Stomach (tissue), 9 donors: Measurements from ENCODE around the gene LRRTM2. TPM values are rescaled to one million over a fixed set of nuclear protein-coding genes. Genes with fewer than 3 reads are reported as not detected.

Experiments
- DNase-seq, 2 donors: peaks; one replicate each; pipeline versions ENCODE4 v3.0.0 to v3.0.0-alpha.2; 2013 to 2019
- H3K27ac ChIP-seq, 5 donors: fragments of 200-600 bp in 4 of 5; sonication (generic) in 4 of 5; one replicate each; pipeline ENCODE4 v1.5.1; 2013 to 2019; ENCODE audit warnings: mild to moderate bottlenecking in 1 of 5, moderate library complexity in 1 of 5
- H3K27me3 ChIP-seq, 3 donors: fragments of 200-600 bp; sonication (generic); one replicate each; pipeline ENCODE4 v1.5.1; 2017 to 2019; ENCODE audit warnings: mixed run types in 1 of 3
- H3K36me3 ChIP-seq, 4 donors: fragments of 200-600 bp; sonication (generic); 1 replicate in 3 of 4; 2 replicates in 1 of 4; pipeline ENCODE4 v1.5.1; 2016 to 2019
- H3K4me1 ChIP-seq, 4 donors: fragments of 200-600 bp; sonication (generic); one replicate each; pipeline ENCODE4 v1.5.1; 2016 to 2019
- H3K4me3 ChIP-seq, 4 donors: fragments of 200-600 bp; sonication (generic) in 3 of 4; one replicate each; pipeline ENCODE4 v1.5.1; 2016 to 2019; ENCODE audit warnings: mild to moderate bottlenecking in 1 of 4
- H3K9me3 ChIP-seq, 4 donors: fragments of 200-600 bp; sonication (generic); one replicate each; pipeline ENCODE4 v1.5.1; 2016 to 2019
- CTCF ChIP-seq, 7 experiments: fragments of 450-650 bp in 4 of 7; fragments of 200-600 bp in 3 of 7; sonication (generic) in 3 of 7; IDR thresholded peaks; one replicate each; pipeline ENCODE4 v1.5.1; 2016 to 2019; ENCODE audit warnings: antibody characterized with exemption in 7 of 7, control low read depth in 2 of 7, mild to moderate bottlenecking in 1 of 7
- EP300 ChIP-seq: sonication (generic); formaldehyde crosslinking; IDR thresholded peaks from one replicate; pipeline ENCODE4 v1.6.1; 2017; ENCODE audit warnings: antibody characterized with exemption
- POLR2A ChIP-seq, 4 donors: fragments of 450-650 bp; IDR thresholded peaks; one replicate each; pipeline ENCODE4 v1.6.1; 2016; ENCODE audit warnings: antibody characterized with exemption in 4 of 4, control low read depth in 2 of 4, mild to moderate bottlenecking in 1 of 4, moderate library complexity in 1 of 4
- POLR2AphosphoS5 ChIP-seq, 3 donors: sonication (generic); formaldehyde crosslinking; IDR thresholded peaks; one replicate each; pipeline ENCODE4 v1.6.1; 2016; ENCODE audit warnings: antibody characterized with exemption in 3 of 3
- WGBS, 5 donors: extraction: QIAGEN DNeasy Blood & Tissue Kit in 3 of 5; methylation state at CpG; one replicate each; pipeline versions ENCODE4 v1.1.5 to v1.1.7; 2013 to 2018; 5-methylcytosine and 5-hydroxymethylcytosine counted together
- intact Hi-C: fragments of 100-400 bp; cut with DNase I; formaldehyde crosslinking; loops from one replicate; pipeline ENCODE4 v1.15.1; 2023; ENCODE audit warnings: low total_unique reads
- polyA plus RNA-seq, 3 donors: library from polyadenylated mRNA; stranded (reverse); fragments of 200-250 nt; gene quantifications; one replicate each; pipeline ENCODE4 v1.2.3, GENCODE V29; 2013
- total RNA-seq, 5 donors: library from RNA; depleted of rRNA; stranded (reverse); fragments of >200 nt; gene quantifications; one replicate each; pipeline versions ENCODE4 v1.1.0 to v1.2.3, GENCODE V29; 2014 to 2016
- donor health status: healthy with polysubstance abuse.
- donor health status: Bipolar disorder and iron deficiency.
- donor health status: healthy.

The LRRTM2 gene
- total and polyA plus RNA-seq, 8 donors: 0.15 to 1.5 TPM; not detected in 6

GRCh38 chr5:138895918-138896317, 20.8 kb upstream of the LRRTM2 start:
- WGBS, 5 donors: 32 to 53% (median 50%) methylated on average over 1 of the region's 1 CpG
- TF ChIP-seq CTCF (IDR thresholded peaks at IDR 0.05): no peak
- TF ChIP-seq POLR2A (IDR thresholded peaks at IDR 0.05): no peak
- no peak for TF ChIP-seq EP300
- TF ChIP-seq POLR2AphosphoS5 (IDR thresholded peaks at IDR 0.05): no peak
- peaks cover 0 to 12% (median 3%) of the 10 kb centered on the region in 4 donors for H3K4me1 ChIP-seq
- no peaks in the 10 kb centered on the region for H3K27me3 ChIP-seq
- intact Hi-C loops: no loop called here
- H3K36me3 ChIP-seq: peaks cover 5 to 82% (median 35%) of the 10 kb centered on the region in 4 donors
- no peak overlapping the region for H3K4me3 ChIP-seq
- DNase-seq: no peak
- H3K9me3 ChIP-seq: no peaks in the 10 kb centered on the region
- no peak overlapping the region for H3K27ac ChIP-seq

DNA sequence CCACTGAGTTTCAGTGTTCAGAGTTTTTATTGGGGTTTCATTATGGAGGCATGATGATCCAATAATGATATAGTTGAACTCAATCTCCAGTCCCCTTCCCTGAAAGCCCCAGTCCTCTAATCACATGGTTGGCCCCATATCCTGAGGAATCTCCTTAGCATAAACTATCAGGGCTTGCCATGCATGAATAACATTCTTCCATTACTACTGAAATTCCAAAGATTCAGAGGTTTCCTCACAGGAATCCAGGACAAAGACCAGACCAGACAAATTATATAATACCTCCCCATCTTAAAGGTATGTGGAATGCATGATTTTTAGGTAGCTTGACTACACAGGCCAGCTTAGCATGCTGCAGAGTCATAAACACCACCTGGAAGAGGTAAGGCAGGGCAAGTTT, 15.5 kb upstream of the LRRTM2 start:
- Histone ChIP-seq H3K36me3 (peaks cover 20 to 96% (median 77%) of the 10 kb centered on the region in 4 donors), H3K9me3 (peaks cover 0 to 8% (median 0%) of the 10 kb centered on the region in 4 donors), H3K27ac (no peak overlapping the region), H3K4me1 (no peaks in the 10 kb centered on the region), H3K4me3 (no peak overlapping the region), H3K27me3 (no peaks in the 10 kb centered on the region)
- intact Hi-C loops: no loop called here
- TF ChIP-seq EP300 (no peak), POLR2A (IDR thresholded peaks at IDR 0.05) (no peak), POLR2AphosphoS5 (IDR thresholded peaks at IDR 0.05) (no peak), CTCF (IDR thresholded peaks at IDR 0.05) (no peak)
- no peak for DNase-seq

GRCh38 chr5:138889994-138890393, 14.9 kb upstream of the LRRTM2 start:
- H3K27me3 ChIP-seq: no peaks in the 10 kb centered on the region
- peaks cover 0 to 8% (median 0%) of the 10 kb centered on the region in 4 donors for H3K9me3 ChIP-seq
- intact Hi-C loops: no loop called here
- H3K4me3 ChIP-seq: no peak overlapping the region
- TF ChIP-seq CTCF (IDR thresholded peaks at IDR 0.05) (no peak), POLR2AphosphoS5 (IDR thresholded peaks at IDR 0.05) (no peak), EP300 (no peak), POLR2A (IDR thresholded peaks at IDR 0.05) (no peak)
- no peak for DNase-seq
- no peak overlapping the region for H3K27ac ChIP-seq
- peaks cover 20 to 90% (median 76%) of the 10 kb centered on the region in 4 donors for H3K36me3 ChIP-seq
- H3K4me1 ChIP-seq: peaks cover 0 to 4% (median 0%) of the 10 kb centered on the region in 4 donors

- peaks cover 0 to 26% (median 5%) of the 10 kb centered on the region in 4 donors for H3K4me1 ChIP-seq
- no peak overlapping the region for H3K27ac ChIP-seq
- TF ChIP-seq POLR2A (IDR thresholded peaks at IDR 0.05) (no peak), CTCF (IDR thresholded peaks at IDR 0.05) (no peak), POLR2AphosphoS5 (IDR thresholded peaks at IDR 0.05) (no peak), EP300 (no peak)
- intact Hi-C loops: no loop called here
- no peak for DNase-seq
- H3K27me3 ChIP-seq: no peaks in the 10 kb centered on the region
- peaks cover 20 to 38% (median 38%) of the 10 kb centered on the region in 4 donors for H3K36me3 ChIP-seq
- H3K4me3 ChIP-seq: no peak overlapping the region
- H3K9me3 ChIP-seq: no peaks in the 10 kb centered on the region
Measured at GRCh38 chr5:138884554-138884953, 9.4 kb upstream of the LRRTM2 start.
